HG02938 (cell line): ENCODE measurements around the gene PLOD1.
"Not testable (repeated sequence)": the region's sequence is repeated elsewhere in the genome, so short reads cannot be mapped to it uniquely, and the experiment has no call there.

Source experiments
- ATAC-seq: cut with Tn5 transposase; IDR thresholded peaks from one replicate; pipeline ENCODE4 v1.9.1; 2021; ENCODE audit warnings: mild to moderate bottlenecking, moderate library complexity; ENCODE audit not compliant: unreplicated experiment

Gene PLOD1

DNA sequence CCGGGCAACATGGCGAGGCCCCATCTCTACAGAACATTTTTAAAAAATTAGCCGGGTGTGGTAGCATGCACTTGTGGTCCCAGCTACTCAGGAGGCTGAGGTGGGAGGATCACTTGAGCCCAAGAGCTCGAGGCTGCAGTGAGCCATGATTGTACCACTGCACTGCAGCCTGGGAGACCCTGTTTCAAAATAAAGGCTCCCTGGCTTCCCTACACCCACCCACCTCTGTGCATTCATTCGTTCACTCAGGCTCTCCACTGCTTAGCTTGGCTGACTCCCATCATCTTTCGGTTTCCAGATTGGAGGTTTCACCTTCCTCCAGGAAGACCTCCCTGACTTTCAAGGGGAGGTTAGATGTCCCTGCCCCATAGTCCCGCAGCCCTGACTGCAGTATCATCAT is 22.5 kb upstream of the PLOD1 start:
- ATAC-seq: no peak

DNA sequence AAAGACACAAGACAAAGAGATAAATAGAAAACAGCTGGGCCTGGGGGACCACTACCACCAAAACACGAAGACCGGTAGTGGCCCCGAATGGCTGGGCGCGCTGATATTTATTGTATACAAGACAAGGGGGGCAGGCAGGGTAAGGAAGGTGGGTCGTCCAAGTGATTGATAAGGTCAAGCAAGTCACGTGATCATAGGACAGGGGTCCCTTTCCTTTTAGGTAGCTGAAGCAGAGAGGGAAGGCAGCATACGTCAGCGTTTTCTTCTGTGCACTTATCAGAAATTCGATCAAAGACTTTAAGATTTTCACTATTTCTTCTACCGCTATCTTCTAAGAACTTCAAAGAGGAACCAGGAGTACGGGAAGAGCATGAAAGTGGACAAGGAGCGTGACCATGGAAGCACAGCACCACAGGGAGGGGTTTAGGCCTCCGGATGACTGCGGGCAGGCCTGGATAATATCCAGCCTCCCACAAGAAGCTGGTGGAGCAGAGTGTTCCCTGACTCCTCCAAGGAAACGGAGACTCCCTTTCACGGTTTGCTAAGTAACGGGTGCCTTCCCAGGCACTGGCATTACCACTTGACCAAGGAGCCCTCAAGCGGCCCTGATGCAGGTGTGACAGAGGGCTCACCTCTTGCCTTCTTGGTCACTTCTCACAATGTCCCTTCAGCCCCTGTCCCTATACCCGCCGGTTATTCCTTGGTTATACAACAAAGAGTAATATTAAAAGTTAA is 21.9 kb upstream of the PLOD1 start:
- not testable (repeated sequence) for ATAC-seq

DNA sequence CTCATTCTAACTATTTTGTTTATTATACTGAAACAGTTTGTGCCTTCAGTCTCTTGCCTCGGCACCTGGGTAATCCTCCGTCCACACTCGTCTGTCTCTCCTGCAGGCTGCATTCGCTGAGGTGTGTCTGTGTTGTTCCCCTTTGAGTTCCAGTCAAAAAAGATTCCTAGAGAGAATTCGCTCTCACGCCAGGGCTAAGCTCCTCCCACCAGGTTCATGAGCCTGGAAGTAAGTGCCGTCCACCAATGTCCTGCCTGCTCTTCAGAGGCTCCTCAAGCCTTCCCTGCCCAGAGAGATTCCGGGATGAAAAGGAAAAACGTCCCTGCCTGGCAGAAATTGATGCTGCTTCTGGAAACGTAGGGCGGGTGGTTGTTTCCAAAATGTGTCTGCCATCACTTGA is 21.2 kb upstream of the PLOD1 start:
- ATAC-seq: no peak

DNA sequence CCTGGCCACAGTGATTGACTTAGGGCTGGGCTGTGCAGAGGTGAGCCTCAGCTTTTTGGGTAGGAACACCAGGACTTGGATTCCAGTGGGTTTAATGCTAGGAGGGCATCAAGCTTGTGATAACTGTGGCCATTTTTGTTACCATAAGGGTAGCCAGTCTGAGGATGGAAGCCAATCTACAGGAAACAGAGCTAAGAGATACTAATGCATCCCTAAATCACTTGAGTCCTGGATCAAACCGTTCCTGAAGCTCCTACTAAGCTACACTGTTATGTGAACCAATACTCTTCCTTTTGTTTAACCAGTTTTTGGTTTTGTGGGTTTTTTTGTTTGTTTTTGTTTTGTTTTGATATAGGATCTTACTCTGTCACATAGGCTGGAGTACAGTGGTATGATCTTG is 20.5 kb upstream of the PLOD1 start:
- ATAC-seq: no peak

DNA sequence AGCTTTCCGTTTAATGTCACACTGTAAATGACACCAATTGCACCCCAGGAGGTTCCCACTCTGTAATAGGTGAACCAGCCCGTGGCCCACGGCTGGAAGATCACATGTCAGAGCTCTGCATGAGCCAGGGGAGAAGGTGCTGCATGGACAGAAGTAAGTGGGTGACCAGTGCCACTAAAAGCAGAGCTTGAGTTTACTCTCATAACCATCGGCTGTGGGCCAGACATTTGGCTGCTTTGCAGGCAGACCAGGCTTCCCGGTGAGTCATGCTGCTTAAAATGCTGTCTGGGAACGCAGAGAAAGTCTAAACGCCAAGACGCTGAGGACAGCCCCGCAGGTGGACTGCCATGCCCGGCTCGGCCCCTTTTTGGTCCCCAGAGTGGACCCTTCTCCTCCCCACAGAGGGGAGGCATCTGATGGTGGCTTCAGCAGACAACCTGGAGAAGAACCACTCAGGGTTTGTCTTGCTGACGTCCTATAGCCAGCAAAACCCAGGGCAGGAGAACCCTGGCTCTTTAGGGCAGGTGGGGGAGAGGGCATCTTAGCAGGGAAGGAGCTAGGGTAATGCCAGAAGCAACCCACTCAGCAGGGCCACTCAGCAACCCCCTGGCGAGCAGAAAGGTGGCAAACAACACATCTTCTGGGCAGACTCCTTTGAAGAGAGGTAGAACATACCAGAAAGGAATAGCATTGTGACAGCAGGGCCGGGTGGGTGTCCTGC is 15.6 kb upstream of the PLOD1 start:
- no peak for ATAC-seq

DNA sequence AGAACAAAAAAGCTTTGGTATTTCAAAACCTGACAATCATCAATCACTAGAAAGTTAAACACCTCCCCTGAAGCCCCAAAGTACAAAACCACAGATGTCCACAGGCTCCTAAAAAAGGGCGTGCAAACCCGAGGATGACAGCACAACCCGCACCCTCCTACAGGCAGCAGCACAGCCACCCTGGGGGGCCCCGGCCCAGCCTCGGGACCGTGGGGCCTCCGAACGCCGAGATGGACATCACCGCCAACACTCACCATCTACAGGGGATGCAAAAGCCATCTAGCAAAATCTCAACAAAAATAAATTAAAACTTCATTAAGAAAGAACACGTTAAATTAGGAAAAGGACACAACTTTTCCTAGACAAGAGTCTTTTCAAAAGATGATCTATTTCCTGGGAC is 14.9 kb upstream of the PLOD1 start:
- ATAC-seq: no peak

DNA sequence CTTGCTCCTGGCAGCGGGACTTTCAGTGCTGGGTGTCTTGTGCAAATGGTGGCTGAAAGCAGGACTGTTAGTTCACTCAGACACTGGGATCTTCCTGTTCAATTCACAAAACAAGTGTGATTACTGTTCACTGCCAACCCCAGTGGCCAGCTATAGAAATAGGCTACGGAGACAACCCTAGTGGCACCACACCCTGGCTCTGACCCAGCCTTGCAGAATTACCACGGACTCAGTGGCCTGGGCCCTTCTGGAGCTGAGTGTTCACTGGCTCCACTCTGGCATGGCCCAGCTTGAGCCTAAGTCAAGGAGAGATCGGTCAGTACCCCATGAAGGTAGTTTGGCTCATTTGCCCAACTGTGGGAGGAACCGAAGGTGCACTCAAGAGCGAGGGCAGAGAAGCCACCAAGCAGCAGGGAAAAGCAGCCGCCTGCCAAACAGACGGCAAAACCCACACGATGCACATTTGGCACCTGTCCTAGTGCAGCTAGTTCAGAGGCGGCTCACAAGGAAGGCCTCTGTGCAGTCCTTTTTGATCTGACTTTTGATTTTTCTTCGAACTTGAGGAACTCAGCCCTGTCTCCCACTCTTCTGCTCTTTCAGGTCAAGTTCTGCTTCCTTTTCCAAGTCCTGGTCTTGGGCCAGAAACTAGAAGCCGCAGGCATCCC is 14.1 kb upstream of the PLOD1 start:
- no peak for ATAC-seq

DNA sequence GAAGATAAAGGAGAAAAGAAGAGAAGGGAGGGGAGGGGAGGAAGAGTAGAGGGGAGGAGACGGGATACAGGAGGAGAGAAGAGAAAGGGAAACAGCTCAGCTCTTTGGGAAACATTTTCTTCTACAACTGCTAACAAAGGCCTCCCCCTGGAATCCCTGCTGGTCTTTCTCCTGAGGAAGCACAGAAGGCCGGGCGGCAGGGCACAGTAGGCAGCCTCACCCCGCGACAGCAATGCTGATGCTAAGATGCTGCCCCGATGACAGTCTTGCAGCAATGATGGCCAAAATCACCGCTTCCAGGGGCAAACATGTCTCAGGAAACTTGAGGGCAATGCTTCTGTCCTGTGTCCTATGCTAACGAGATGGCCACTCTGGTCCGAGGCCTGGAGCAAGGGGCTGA is 13.5 kb upstream of the PLOD1 start:
- no peak for ATAC-seq

DNA sequence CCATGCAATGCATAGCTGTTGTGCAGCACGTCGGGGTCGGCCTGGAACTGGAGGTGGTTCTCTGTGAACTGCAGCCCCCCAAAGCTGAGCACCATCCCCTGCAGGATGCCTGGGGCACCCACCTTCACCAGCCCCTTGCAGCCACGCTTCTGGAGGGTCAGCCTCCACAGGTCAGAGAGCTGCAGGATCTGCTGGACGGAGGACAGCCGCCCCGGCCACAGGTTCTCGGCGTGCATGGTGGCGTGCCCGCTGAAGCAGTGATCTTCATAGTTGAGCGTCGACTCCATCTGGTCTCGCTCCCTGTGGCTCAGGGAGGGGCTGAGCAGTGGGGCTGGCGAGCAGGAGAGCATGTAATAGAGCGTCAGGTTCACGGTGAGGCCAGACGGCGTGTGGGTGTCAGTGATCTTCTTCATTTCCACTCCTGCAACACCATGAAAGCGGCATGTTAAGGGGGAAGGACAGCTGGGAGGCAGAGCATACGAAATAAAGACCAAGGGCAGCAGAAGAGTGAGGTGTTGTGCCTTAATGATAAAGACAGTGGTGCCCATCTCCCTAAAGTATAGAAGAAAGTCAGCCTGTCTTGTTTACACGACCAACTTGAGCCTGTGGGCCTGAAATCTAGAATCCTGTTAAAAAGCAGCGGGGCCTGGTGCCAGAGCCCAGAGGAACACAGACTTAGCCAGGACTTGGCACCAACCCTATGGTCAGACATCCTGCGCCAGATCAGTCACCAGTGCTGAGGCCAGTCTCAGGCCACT is 11.3 kb upstream of the PLOD1 start:
- ATAC-seq: no peak

DNA sequence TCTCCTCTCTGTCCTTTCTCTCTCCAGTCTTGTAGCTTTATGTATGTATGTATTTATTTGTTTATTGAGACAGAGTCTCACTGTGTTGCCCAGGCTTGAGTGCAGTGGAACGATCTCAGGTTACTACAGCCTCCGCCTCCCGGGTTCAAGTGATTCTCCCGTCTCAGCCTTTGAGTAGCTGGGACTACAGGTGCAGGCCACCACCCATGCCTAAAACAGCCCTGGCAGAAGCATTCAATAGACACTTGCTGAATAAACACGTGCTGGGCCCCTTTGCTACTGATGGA is 10.7 kb upstream of the PLOD1 start:
- no peak for ATAC-seq

DNA sequence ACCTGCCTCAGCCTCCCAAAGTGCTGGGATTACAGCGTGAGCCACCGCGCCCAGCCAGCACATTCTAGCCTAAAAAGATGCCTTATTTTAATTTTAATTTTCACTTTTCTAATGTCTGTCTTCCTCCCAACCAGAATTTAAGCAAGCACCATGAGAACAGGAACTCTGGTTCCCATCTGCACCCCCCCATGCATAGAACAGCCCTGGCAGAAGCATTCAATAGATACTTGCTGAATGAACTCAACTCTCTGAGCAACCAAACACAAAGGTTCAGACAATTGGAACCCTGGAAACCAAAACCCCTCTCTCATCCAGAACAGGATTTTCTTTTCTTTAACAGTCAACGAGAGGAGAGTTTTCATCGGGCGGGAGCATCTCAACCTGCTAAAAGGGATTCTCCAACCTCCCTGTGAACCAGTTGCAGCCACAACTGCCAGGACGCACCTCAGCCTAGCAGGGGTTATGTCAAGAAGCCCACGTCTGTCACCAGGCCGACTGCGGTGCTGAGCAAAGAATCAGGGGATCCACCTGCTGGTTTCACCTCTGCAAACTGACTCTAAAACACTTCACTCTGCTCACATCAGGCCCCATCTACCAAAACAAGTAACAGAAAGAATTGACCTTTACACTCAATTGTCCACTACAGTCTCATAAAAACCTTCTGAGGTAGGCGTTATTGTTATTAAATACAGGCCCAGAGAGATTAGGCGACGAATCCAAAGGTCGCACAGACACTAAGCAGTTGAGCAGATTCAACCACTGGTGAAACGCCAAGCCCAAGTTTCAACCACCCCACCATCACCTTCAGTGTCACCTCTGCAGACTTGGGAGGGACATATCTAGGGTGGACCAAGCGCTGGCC is 10.0 kb upstream of the PLOD1 start:
- ATAC-seq: no peak

DNA sequence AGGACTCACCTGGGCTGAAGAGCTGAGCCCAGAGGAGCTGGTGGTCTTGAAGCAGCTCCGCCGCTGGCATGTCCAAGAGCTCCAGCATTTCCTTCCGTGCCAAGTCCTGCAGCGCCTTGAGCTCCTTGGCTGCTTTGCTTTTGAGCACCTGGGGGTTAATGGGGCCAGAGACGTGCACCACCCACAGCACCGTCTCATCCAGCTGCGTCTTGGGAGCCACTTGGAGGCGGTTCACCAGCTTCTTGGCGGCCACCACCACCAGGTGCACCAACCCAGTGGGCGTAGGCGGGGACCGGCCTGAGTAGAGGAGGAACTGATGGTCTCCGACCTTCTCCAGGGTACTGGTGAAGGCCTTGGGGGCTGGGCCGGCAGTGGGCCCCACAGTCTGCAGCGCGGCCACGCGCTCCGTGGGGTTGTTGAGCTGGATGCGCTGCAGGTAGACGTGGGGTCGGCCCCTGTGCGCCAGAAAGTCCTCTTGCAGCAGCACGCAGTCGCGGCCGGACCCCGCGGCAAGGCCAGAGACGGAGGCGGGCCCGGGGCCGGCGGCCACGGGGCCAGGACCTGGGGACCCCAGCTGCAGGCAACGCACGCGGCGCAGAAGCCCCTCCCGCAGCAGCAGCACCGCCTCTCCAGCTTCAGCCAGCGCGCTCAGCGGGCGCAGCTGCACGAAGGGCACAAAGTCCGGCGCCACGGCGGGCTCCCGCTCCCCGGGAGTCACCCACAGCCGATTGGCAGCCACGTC is 9.2 kb upstream of the PLOD1 start:
- ATAC-seq: not testable (repeated sequence)

DNA sequence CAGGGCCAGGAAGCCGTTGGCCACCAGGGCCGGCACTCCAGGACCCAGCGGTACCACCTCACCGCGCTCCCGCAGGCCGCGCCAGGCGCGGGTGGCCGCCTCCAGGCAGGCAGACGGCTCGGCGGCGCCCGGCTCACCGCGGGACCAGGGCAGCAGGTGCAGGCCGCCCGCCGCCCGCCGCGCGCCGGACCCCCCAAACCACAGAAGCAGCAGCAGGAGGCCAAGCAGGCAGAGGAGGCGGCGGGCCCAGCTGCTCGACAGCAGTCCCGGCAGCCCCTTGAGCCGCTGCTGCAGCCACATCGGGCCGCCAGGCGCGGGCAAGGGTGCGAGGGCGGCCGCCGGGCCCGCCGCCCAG is 8.6 kb upstream of the PLOD1 start:
- no peak for ATAC-seq

DNA sequence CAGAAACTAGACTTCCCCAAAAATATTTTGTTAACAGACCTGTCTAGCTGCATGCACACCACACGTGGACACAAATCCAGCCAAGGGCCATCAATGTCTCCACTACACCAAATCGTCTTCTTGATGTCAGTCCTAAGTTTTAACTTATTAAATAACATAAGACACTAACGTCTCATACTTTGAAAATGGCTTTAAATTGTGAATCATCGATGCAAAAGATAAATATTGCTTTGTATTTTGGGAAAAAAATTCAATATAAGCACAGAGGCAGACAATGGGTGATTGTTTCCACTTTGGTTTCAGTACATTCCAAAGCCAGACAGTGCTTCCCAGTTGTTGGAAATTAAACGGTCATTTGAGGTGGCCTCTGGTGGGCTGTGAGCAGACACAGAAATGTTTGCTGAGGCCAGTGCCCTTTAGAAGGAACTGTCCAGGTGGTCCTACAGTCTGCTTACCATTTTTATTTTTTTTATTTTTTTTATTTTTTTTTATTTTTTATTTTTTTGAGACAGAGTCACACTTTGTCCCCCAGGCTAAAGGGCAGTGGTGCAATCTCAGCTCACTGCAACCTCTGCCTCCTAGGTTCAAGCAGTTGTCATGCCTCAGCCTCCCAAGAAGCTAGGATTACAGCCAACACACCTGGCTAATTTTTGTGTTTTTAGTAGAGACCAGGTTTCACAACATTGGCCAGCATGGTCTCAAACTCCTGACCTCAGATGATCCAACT is 6.5 kb upstream of the PLOD1 start:
- no peak for ATAC-seq

DNA sequence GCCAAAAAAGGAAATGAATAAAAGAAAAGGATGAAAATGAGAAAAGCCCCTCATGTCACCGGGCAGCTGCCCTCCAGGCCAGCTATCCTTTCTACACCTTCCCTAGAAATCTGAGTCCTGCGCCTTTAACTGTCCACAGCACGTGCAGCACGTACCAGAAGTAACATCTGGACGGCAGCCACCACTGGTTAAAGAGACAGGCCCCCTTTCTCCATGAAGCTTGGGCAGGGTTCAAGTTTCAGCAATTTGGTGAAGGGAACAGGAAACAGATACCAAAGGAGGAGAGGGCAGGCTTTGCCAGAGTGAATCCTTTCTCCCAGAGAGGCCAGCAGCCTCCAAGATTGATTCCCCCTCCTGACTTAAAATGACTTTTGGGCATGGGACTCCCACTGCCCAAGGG is 4.7 kb upstream of the PLOD1 start:
- ATAC-seq: no peak

DNA sequence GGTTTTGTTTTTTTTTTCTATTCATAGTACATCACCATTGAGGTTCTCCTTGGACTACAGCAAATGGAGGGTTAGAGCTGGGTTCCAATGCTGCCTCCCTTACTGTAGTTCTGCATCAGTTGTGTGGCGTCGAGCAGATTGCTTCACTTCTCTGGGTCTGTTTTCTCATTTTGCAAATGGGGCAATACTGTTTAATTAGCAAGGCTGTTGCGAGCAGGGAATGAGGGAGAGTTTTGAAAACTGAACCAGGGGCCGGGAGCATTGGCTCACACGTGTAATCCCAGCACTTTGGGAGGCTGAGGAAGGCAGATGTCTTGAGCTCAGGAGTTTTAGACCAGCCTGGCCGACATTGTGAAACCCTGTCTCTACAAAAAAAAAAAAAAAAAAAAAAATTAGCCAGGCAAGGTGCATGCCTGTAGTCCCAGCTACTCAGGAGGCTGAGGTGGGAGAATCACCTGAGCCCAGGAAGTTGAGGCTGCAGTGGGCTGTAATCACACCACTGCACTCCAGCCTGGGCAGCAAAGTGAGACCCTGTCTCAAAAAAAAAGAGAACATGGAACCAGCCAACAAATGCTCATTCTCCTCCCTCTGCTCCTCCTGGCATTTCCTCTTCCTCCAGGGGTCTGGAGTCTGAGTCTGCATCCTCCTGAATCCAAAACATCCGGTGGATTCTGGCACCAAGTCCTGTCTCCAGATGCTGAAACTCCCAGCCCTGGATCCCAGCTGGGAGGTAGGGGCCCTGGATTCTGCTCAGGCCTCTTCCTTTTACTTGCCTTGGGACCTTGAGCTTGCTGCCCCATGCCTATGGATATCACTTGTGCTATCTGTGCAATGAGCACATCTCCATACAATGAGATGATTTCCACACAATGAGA is 3.7 kb upstream of the PLOD1 start:
- no peak for ATAC-seq

DNA sequence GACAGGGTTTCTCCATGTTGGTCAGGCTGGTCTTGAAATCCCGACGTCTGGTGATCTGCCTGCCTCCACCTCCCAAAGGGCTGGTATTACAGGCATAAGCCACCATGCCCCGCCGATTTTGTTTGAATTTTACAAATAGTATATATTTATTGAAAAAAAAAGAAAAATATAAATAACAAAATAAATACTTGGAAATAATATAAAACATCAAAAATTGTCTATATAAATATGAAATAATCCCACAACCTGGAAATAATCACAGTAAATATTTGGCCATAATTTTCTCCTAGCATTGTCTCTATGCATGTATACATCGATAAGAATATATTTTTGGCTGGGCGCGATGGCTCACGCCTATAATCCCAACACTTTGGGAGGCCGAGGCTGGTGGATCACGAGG is 2.7 kb upstream of the PLOD1 start:
- no peak for ATAC-seq

DNA sequence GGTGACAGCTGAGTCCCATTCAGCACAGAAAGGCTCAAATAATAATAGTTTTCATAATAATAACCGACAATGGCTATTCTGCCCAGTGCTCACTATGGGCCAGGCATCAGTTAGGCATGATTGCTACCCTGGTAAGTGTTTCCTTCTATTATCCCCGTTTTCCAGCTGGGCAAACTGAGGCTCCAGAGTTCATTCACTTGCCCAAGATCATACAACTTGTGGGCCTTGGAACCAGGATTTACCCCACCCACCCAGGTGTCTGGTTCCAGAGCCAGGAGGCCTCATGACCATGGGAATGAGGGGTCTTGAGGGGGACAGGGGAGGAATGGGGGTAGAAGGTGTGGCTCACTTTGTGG is 518 bp downstream of the PLOD1 start:
- no peak for ATAC-seq

DNA sequence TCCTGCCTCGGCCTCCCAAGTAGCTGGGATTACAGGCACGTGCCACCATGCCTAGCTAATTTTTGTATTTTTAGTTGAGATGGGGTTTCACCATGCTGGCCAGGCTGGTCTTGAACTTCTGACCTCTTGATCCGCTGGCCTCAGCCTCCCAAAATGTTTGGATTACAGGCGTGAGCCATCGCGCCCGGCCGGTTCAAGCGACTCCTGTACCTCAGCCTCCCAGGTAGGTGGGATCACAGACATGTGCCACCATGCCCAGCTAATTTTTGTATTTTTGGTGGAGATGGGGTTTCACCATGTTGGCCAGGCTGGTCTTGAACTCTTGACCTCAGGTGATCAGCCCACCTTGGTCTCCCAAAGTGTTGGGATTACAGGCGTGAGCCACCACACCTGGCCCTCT is 1.2 kb downstream of the PLOD1 start:
- not testable (repeated sequence) for ATAC-seq
